Inferior parietal cortex (tissue), 1 donor: ENCODE results near the gene SH2D7.

ENCODE experiments used
- DNase-seq: peaks from one replicate; pipeline ENCODE4 v3.0.0-alpha.2; 2016; ENCODE audit errors: extremely low spot score

The SH2D7 gene

GRCh38 chr15:78060232-78060631 is 32.1 kb upstream of the SH2D7 start:
- no peak for DNase-seq

DNA sequence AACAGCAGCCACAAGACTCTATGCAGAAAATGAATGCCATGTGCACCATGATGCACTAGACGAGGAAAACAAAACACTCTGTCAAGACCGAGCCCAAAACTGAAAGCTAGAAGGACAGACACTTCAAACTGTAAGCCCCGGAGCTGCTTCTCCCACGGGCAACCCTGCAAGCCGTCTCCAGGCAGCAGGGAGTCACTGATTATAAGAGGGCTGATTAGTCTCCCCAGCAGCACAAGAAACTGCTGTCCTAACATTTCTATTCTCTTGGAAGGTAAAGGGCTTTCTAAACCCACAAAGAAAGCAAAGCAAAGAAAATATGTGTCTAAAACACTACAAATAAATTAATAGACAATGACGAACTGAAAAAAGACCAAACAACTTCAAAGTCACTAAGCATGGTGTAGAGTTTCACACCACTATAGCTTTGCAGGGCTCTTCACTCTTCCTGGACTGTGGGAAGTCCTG is 30.4 kb upstream of the SH2D7 start:
- no peak for DNase-seq

DNA sequence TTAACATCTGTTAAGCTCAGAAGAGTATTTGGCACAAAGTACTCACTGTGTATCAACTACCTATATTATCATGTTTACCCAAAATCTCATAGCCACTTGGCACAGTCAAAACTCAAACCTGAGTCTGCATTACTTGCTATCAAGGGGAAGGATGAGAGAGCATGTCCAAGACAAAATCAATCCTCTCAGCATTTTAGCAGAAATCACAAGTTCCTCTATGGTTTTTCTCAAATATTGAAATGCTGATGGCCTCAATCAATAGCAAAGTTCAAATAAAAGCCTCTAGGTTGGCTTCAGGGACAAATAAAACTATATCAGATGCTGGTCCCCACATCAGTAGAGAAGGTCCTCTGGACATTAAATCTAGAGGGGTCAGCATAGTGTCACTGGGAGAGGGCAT is 29.1 kb upstream of the SH2D7 start:
- no peak for DNase-seq

DNA sequence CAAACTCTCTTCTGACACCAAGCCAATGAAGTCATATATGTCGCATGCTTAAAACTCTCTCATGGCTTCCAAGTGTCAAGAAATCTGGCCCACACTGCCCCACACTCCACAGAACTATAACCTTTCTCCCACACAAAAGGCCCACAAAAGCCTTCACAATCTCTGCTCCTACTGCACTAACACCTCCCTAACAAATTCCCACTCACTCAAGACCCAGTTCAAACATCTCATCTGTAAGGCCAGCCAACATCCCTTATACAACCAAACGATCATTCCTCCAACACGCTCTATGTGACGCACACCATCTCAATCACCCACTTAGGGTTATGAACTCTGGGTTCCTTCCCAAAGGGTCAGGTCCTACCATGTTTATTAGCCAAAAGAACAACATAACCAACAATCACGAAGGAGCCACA is 28.4 kb upstream of the SH2D7 start:
- no peak for DNase-seq

- DNase-seq, result no peak
These were observed 27.8 kb upstream of the SH2D7 start for GRCh38 chr15:78064544-78064943.

DNA sequence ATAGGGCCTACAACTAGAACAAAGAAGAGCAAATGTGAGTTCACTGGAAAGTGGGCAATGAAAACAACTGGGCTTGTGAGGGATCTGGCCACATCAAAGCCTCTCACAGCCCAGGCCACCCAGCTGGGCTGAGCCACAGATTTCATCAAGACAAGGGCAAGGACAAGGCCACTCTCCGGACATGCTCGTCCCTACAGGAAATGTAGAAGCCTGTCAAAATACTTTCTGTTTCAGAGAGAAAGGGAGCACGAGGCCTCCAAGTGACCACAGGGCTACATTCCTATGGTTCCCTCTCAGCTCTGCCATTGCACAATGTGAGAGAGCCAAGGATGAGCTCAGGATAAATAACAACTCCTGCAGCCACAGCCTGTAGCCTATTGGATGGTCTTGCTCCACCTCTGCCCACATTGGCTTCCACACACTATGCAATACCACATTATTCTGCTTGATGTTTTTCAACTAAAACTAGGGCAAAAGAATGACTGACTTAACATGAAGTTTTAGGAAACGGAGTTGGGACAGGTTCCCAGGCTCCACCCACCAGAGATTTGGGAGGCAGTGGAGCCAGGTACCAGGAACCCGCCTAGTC is 27.0 kb upstream of the SH2D7 start:
- DNase-seq, result no peak

DNA sequence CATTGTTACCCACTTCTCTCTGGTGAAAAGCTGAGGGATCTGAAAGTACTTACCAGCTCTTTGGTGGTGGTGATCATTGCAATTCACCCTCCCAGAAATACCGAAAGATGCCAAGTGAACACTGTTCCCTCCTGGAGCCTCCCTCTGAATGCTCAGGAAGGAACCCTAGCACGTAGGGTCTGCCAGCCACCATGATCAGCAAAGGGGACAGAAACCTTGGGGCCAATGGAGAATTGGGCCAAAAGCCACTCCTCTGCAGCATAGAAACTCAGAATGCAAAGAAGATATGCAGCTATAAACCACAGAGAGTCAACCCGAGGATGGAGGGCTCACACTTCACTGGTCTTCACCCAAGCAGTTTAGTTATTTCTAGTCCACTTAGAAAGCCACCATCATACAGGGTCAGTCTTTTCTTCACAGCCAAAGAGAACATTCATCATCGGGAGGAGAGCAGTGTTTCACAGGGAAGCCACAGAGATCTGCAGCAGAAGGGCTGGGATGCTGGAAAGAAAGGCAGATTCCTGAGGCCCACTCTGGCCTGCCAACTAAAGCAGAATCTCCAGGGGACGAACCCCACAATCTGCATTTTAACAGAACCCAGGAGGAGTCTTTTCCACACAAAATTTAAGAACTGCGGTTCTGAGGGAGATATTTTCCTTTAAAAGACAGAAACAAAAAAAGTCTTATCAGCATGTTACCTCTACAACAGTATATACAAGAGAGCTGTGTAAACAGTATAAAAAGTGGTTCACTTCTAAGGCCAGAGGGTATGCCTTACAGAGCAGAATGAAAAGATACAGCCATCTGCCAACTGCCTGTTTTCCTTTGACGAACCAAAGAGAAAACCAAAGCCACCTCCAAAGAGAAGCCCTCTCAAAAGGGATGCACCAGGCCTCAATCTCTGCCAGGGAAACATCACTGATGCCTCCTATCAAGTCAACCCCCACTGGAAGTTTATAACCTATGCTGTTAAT is 26.1 kb upstream of the SH2D7 start:
- no peak for DNase-seq

DNA sequence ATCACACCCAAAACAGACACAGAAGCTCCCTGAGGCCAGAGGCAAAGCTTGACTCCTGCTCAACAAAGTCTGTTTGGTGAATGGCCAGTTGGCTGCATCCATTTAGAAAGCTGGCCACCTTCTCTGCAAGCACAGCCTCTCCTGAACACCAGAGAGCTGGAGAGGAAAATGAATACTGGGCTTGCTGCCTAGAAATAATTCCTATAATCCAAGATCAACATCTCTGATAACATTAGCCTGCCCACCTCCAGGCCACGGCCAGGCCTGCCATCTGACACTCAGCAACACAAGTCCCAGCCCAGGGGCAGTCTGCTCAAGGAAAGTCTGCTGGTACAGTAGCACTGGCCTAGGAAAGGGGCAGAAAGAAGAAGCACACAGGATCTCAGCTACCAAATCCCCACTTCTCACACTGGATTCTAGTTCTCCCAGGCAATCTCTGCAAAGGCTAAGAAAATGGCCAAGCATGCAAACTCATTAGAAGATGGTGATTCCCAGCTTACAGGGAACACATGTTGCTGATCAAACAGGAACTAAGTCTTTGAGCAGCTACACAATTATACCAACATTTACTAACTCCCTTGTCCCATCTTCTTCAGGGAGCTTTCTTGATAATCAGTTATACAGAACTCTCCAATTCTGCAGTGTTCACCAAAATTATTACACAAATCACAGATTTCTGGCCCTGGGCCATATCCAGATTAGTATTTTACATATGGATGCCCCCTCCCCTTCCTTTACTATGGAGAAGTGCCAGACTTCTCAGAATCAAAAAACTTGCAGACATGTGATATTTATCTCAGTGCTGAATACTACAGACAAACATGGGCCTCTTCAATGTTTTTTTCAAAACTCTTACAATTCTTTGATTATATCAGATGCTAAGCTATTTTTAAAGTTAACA is 24.8 kb upstream of the SH2D7 start:
- DNase-seq, result no peak

DNA sequence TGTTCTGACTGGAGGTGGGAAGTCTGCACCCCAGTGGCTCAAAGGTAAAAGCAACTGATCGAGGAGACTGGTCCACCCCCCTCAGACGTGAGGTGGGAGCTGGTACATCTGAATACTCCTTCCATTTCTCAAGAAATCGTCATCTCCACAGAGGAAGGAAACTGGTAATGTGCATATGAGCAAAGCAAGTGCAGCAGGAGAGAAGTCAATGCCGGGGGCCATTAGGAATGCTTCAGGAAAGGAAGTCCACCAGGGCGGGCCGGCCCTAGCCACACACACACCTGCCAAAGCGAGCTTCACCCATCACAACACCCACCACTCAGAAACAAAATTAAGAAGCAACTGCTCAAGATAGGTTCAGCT is 23.3 kb upstream of the SH2D7 start:
- DNase-seq, result no peak

GRCh38 chr15:78069462-78070029 is 22.8 kb upstream of the SH2D7 start:
- no peak for DNase-seq

GRCh38 chr15:78070049-78070700 is 22.2 kb upstream of the SH2D7 start:
- DNase-seq, result no peak

GRCh38 chr15:78071383-78071782 is 21.0 kb upstream of the SH2D7 start:
- DNase-seq, result no peak

DNA sequence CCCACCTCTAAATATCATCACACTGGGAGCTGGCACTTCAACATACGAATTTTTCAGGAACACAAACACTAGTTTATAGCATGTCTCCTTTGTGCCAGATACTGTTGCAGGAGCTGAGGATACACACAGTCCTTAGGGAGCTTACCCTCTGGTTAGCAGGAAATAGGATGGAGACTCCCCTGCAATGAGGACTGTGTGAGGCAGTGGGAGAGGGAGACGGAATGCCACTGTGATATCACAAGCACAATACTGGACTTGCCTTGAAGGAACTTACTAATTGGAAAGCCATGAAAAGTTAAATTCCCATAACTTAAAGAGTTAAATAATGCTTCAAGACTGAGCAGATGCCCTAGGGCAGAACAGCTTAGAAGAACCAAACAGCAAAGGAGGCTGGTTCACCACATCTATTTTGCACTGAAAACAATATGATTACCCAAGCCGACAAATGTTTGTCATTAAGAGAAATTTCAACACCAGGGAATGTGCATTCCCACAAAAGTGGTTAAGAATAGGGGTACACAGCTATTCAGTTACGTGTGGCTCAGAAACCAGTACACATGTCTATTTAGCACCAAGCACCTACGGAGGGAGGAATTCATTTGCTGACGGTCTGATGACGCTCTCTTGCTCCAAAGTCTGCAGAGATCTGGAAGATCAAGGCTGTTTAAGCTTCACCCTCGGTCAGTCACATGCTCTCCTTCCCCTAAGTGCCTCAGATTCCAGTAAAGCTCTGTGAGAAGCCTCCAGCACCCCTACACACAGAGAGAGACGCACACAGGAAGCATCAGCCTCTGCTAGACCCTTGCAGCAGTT is 20.1 kb upstream of the SH2D7 start:
- peak; percentile 28 for DNase-seq

GRCh38 chr15:78073046-78073787 is 19.1 kb upstream of the SH2D7 start:
- no peak for DNase-seq

- DNase-seq, result no peak
These were observed 16.7 kb upstream of the SH2D7 start for GRCh38 chr15:78075490-78076230.

- DNase-seq, result no peak
These were observed 15.9 kb upstream of the SH2D7 start for GRCh38 chr15:78076231-78077052.

DNA sequence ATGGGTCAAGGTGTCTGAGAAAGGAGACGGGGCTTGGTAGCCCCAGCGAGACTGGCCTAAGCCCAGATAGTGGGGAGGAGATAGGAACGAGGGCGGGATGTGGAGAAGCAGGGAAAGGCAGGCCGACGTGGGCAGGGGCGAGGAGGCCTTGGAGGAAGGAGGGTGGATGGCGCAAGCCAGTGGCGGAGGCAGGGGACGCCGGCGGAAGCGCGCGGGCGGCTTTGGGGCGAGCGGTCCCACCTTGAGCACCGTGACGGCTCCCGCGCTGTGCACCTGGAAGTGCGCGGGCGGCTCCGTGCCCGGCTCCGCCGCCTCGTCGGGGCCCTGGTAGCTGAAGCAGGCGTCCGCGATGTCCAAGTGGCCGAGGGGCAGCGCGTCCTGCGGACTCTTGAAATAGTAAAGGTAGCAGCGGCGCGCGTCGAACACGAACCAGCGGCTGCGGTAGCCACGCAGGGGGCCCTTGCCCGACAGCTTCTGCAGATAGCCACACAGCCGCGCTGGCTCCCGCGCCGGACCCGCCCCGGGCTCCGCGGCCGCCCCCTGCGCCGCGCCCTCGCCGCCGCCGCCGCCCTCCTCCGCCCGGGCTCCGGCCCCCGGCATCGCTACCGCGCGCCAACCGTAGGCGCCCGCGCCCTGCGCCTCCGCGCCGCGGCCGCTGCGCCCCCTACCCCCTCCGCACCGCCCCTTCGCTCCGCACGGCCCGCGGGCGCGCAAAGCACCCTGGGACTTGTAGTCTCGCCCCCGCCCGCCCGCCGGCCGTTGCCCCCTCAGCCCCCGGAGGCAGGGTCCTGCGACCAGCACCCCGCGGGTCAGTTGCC is 15.1 kb upstream of the SH2D7 start, which contains the start of gene TBC1D2B:
TSS of gene TBC1D2B (minus strand) at position 659 of the 818 bp plus-strand sequence. CDS start at position 600, 59 bp downstream.
- DNase-seq, result no peak
